Measurements from ENCODE around the gene LMF2. TPM values are rescaled to one million over a fixed set of nuclear protein-coding genes. Genes with fewer than 3 reads are reported as not detected.

LMF2 gene
- total RNA-seq, 1 experiment from 2014 or later, result 42.4 TPM

DNA sequence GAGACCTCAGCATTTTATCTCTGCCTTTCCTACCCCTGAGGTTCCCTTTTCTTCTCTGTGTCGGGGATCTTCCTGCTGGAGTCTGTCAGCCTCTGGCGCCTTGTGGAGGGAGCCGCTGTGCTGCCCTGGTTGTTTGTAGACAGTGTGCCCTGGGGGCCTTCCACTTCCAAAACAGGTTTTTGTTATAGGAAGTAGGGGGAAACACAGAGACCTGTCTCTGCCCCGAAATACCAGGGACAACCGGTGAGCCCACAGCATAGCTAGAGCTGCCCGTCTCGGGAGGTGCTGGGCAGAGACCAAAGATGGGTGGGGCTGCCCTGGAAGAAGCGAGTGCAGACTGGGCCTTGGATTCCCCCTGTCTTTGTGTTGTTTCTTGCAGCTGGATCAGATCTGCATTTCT is 8.6 kb upstream of the LMF2 start:
- ATAC-seq (no peak), DNase-seq (no peak)
- H3K9me3 ChIP-seq (ENCODE audit: low read length), result no peaks in the 10 kb centered on the region
- ChIA-PET POLR2A (ENCODE audit: unreplicated experiment) (no interaction called here), CTCF (no interaction called here)
- no peaks in the 10 kb centered on the region for H4K20me1 ChIP-seq (ENCODE audit: low read length)
- TF ChIP-seq, protein P1, sequence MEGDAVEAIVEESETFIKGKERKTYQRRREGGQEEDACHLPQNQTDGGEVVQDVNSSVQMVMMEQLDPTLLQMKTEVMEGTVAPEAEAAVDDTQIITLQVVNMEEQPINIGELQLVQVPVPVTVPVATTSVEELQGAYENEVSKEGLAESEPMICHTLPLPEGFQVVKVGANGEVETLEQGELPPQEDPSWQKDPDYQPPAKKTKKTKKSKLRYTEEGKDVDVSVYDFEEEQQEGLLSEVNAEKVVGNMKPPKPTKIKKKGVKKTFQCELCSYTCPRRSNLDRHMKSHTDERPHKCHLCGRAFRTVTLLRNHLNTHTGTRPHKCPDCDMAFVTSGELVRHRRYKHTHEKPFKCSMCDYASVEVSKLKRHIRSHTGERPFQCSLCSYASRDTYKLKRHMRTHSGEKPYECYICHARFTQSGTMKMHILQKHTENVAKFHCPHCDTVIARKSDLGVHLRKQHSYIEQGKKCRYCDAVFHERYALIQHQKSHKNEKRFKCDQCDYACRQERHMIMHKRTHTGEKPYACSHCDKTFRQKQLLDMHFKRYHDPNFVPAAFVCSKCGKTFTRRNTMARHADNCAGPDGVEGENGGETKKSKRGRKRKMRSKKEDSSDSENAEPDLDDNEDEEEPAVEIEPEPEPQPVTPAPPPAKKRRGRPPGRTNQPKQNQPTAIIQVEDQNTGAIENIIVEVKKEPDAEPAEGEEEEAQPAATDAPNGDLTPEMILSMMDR (conservative IDR thresholded peaks at IDR 0.05; ENCODE audit: low read depth, low read length), result no peak
- TF ChIP-seq EZH2phosphoT487 (IDR thresholded peaks at IDR 0.05; ENCODE audit: borderline replicate concordance, low read length), result no peak
- TF ChIP-seq EZH2 (IDR thresholded peaks at IDR 0.05; ENCODE audit: low read length, unreplicated experiment), result no peak
- no TSS peak for BruUV-seq (replicated peaks)
- H3K27ac ChIP-seq (ENCODE audit: low read length), result no peak overlapping the region
- H3K36me3 ChIP-seq (ENCODE audit: low read depth, low read length), result no peaks in the 10 kb centered on the region; the same call in 1 of the 2 replicates
- H2AFZ ChIP-seq (ENCODE audit: low read length), result no peak overlapping the region
- H3K9me2 ChIP-seq (replicated peaks; ENCODE audit: low read length), result no peaks in the 10 kb centered on the region
- no peak overlapping the region for H3K4me2 ChIP-seq (ENCODE audit: low read length)
- H3K27me3 ChIP-seq (ENCODE audit: low read length), result no peaks in the 10 kb centered on the region
- no peak overlapping the region for H3K4me3 ChIP-seq (ENCODE audit: low read length)
- no peaks in the 10 kb centered on the region for H3K4me1 ChIP-seq (ENCODE audit: insufficient read depth, low read length)
- intact Hi-C loops (cut with micrococcal nuclease), result no loop called here
- H3F3A ChIP-seq (ENCODE audit: low read length, unreplicated experiment), result no peaks in the 10 kb centered on the region
- peaks cover 36% of the 10 kb centered on the region for H3K79me2 ChIP-seq (ENCODE audit: low read length)
- no peak overlapping the region for H3K9ac ChIP-seq (ENCODE audit: low read length)

DNA sequence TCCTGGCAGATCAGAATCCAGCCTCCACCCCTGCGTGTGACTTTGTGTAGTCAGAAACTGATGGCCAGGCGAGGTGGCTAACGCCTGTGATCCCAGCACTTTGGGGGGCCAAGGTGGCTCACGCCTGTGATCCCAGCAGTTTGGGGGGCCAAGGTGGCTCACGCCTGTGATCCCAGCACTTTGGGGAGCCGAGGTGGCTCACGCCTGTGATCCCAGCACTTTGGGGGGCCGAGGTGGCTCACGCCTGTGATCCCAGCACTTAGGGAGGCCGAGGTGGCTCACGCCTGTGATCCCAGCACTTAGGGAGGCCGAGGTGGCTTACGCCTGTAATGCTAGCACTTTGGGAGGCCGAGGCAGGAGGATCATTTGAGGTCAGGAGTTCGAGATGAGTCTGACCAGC is 5.7 kb upstream of the LMF2 start:
- Histone ChIP-seq H3K4me1 (ENCODE audit: insufficient read depth, low read length) (peaks cover 7% of the 10 kb centered on the region), H3K36me3 (ENCODE audit: low read depth, low read length) (no peaks in the 10 kb centered on the region), H3K27me3 (ENCODE audit: low read length) (no peaks in the 10 kb centered on the region), H3K9me3 (ENCODE audit: low read length) (no peaks in the 10 kb centered on the region), H2AFZ (ENCODE audit: low read length) (no peak overlapping the region), H3K27ac (ENCODE audit: low read length) (no peak overlapping the region), H3K9me2 (replicated peaks; ENCODE audit: low read length) (no peaks in the 10 kb centered on the region), H3K4me2 (ENCODE audit: low read length) (no peak overlapping the region), H3K4me3 (ENCODE audit: low read length) (no peak overlapping the region), H3F3A (ENCODE audit: low read length, unreplicated experiment) (no peaks in the 10 kb centered on the region), H4K20me1 (ENCODE audit: low read length) (no peaks in the 10 kb centered on the region), H3K9ac (ENCODE audit: low read length) (no peak overlapping the region), H3K79me2 (ENCODE audit: low read length) (peaks cover 60% of the 10 kb centered on the region)
- ChIA-PET CTCF (no interaction called here), POLR2A (ENCODE audit: unreplicated experiment) (no interaction called here)
- intact Hi-C loops (cut with micrococcal nuclease), result no loop called here
- no peak for DNase-seq
- BruUV-seq (replicated peaks), result no TSS peak
- no peak for ATAC-seq
- TF ChIP-seq, protein P1 (conservative IDR thresholded peaks at IDR 0.05; ENCODE audit: low read depth, low read length), result no peak
- TF ChIP-seq EZH2phosphoT487 (IDR thresholded peaks at IDR 0.05; ENCODE audit: borderline replicate concordance, low read length) (no peak), EZH2 (IDR thresholded peaks at IDR 0.05; ENCODE audit: low read length, unreplicated experiment) (no peak)

DNA sequence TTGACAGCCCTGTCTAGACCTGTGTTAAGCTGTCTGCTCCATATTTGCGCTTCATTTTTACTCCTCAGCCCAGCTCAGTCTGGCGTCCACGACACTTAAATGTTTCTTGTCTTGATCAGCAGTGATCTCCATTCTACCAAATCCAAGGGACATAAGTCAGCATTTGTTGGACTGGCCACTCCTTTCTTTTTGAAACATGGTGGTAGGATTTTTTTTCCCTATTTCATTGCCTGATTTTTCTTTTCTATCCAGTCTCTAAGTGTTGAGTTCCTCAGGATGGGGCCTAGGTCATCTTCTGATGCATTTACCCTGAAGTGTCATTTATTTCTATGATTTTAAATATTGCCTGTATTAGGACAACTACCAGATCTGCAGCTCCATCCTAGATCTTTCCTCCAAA is 1.4 kb upstream of the LMF2 start:
- TSS peak; percentile 69 for BruUV-seq (replicated peaks)
- no peaks in the 10 kb centered on the region for H3K9me3 ChIP-seq (ENCODE audit: low read length)
- DNase-seq (no peak), ATAC-seq (no peak)
- peaks cover 58% of the 10 kb centered on the region for H3K79me2 ChIP-seq (ENCODE audit: low read length)
- TF ChIP-seq, protein P1 (conservative IDR thresholded peaks at IDR 0.05; ENCODE audit: low read depth, low read length), result no peak
- no peak for TF ChIP-seq EZH2 (IDR thresholded peaks at IDR 0.05; ENCODE audit: low read length, unreplicated experiment)
- TF ChIP-seq EZH2phosphoT487 (IDR thresholded peaks at IDR 0.05; ENCODE audit: borderline replicate concordance, low read length), result no peak
- peak overlapping the region; percentile 85 for H3K9ac ChIP-seq (ENCODE audit: low read length)
- intact Hi-C loops (cut with micrococcal nuclease), result no loop called here
- no peak overlapping the region for H3K27ac ChIP-seq (ENCODE audit: low read length)
- H2AFZ ChIP-seq (ENCODE audit: low read length), result no peak overlapping the region
- POLR2A ChIA-PET (ENCODE audit: unreplicated experiment), result no interaction called here
- H3K9me2 ChIP-seq (replicated peaks; ENCODE audit: low read length), result no peaks in the 10 kb centered on the region
- no peaks in the 10 kb centered on the region for H4K20me1 ChIP-seq (ENCODE audit: low read length)
- peaks cover 7% of the 10 kb centered on the region for H3K4me1 ChIP-seq (ENCODE audit: insufficient read depth, low read length)
- H3K4me2 ChIP-seq (ENCODE audit: low read length), result peak overlapping the region; percentile 88
- no peaks in the 10 kb centered on the region for H3K27me3 ChIP-seq (ENCODE audit: low read length)
- H3K36me3 ChIP-seq (ENCODE audit: low read depth, low read length), result no peaks in the 10 kb centered on the region
- peak overlapping the region; percentile 86 for H3K4me3 ChIP-seq (ENCODE audit: low read length)
- H3F3A ChIP-seq (ENCODE audit: low read length, unreplicated experiment), result no peaks in the 10 kb centered on the region
- CTCF ChIA-PET, result interaction anchor here (1.4 kb wide), 1 partner anchor 17 kb away, joined by 15 read pairs; the partner anchor contains the start of gene SCO2
